H9 (cell line): ENCODE measurements around the gene CAB39. TPM values are rescaled to one million over a fixed set of nuclear protein-coding genes. Genes with fewer than 3 reads are reported as not detected.

Experiments
- DNase-seq: peaks from one replicate; pipeline ENCODE4 v3.0.0-alpha.2; 2017
- H2AFZ ChIP-seq: one replicate; pipeline ENCODE4 v1.6.1; 2013; ENCODE audit warnings: mild to moderate bottlenecking, low read length, control low read depth, moderate library complexity
- H2AK5ac ChIP-seq: 2 replicates; pipeline ENCODE4 v1.6.1; 2013; ENCODE audit warnings: low read length, control low read depth, mixed read lengths; ENCODE audit not compliant: insufficient read length
- H2BK120ac ChIP-seq: one replicate; pipeline ENCODE4 v1.6.1; 2013; ENCODE audit warnings: low read depth, mild to moderate bottlenecking, low read length, control low read depth, inconsistent platforms; ENCODE audit not compliant: poor library complexity, severe bottlenecking
- H2BK12ac ChIP-seq: 2 replicates; pipeline ENCODE4 v1.6.1; 2013; ENCODE audit warnings: low read length, control low read depth, mixed read lengths, low read depth; ENCODE audit not compliant: insufficient read length
- H2BK15ac ChIP-seq: 2 replicates; pipeline ENCODE4 v1.6.1; 2013; ENCODE audit warnings: low read depth, low read length, control low read depth
- H2BK20ac ChIP-seq: one replicate; pipeline ENCODE4 v1.6.1; 2013; ENCODE audit warnings: low read depth, mild to moderate bottlenecking, low read length, control low read depth, inconsistent platforms; ENCODE audit not compliant: poor library complexity, severe bottlenecking
- H2BK5ac ChIP-seq: 2 replicates; pipeline ENCODE4 v1.6.1; 2013; ENCODE audit warnings: low read length, control low read depth, mixed read lengths; ENCODE audit not compliant: insufficient read length
- H3K14ac ChIP-seq: 2 replicates; pipeline ENCODE4 v1.6.1; 2013; ENCODE audit warnings: low read length, control low read depth; ENCODE audit not compliant: insufficient read depth
- H3K18ac ChIP-seq: 2 replicates; pipeline ENCODE4 v1.6.1; 2013; ENCODE audit warnings: low read depth, mild to moderate bottlenecking, mixed read lengths, low read length, control low read depth; ENCODE audit not compliant: insufficient read length
- H3K23ac ChIP-seq: 2 replicates; pipeline ENCODE4 v1.6.1; 2013; ENCODE audit warnings: low read length, control low read depth, mixed read lengths, low read depth; ENCODE audit not compliant: insufficient read length
- H3K23me2 ChIP-seq: 2 replicates; pipeline ENCODE4 v1.6.1; 2013; ENCODE audit warnings: low read depth, mild to moderate bottlenecking, mixed read lengths, low read length, control low read depth; ENCODE audit not compliant: insufficient read length, poor library complexity, severe bottlenecking
- H3K27ac ChIP-seq: 2 replicates; pipeline ENCODE4 v1.5.1; 2013; ENCODE audit warnings: low read length, control low read depth, mixed read lengths, low read depth; ENCODE audit not compliant: insufficient read length
- H3K27me3 ChIP-seq: 2 replicates; pipeline ENCODE4 v1.6.1; 2013; ENCODE audit warnings: low read length, control low read depth, inconsistent platforms; ENCODE audit not compliant: insufficient read depth
- H3K4ac ChIP-seq: 2 replicates; pipeline ENCODE4 v1.6.1; 2013; ENCODE audit warnings: low read depth, mild to moderate bottlenecking, control low read depth, inconsistent platforms, low read length, moderate library complexity
- H3K4me1 ChIP-seq: 2 replicates; pipeline ENCODE4 v1.6.1; 2013; ENCODE audit warnings: low read length, control low read depth, inconsistent platforms; ENCODE audit not compliant: insufficient read depth
- H3K4me2 ChIP-seq: 2 replicates; pipeline ENCODE4 v1.6.1; 2013; ENCODE audit warnings: low read length, control low read depth, mixed read lengths; ENCODE audit not compliant: insufficient read length, insufficient read depth
- H3K56ac ChIP-seq: 2 replicates; pipeline ENCODE4 v1.6.1; 2013; ENCODE audit warnings: low read depth, mild to moderate bottlenecking, mixed read lengths, low read length, control low read depth; ENCODE audit not compliant: insufficient read length
- H3K79me1 ChIP-seq: 2 replicates; pipeline ENCODE4 v1.6.1; 2013; ENCODE audit warnings: low read depth, mild to moderate bottlenecking, moderate library complexity, low read length, control low read depth, inconsistent platforms; ENCODE audit not compliant: insufficient read depth, poor library complexity, severe bottlenecking
- H3K79me2 ChIP-seq: 2 replicates; pipeline ENCODE4 v1.6.1; 2013; ENCODE audit warnings: low read length, control low read depth, inconsistent platforms; ENCODE audit not compliant: insufficient read depth
- H3K9ac ChIP-seq: 2 replicates; pipeline ENCODE4 v1.6.1; 2013; ENCODE audit warnings: low read length, control low read depth, mixed read lengths; ENCODE audit not compliant: insufficient read length; ENCODE audit errors: extremely low read depth
- H3K9me3 ChIP-seq: one replicate; pipeline ENCODE4 v1.6.1; 2013; ENCODE audit warnings: low read depth, low read length, inconsistent platforms; ENCODE audit not compliant: control insufficient read depth
- H3T11ph ChIP-seq: one replicate; pipeline ENCODE4 v1.6.1; 2013; ENCODE audit warnings: mild to moderate bottlenecking, low read length, control low read depth, inconsistent platforms
- H4K20me1 ChIP-seq: one replicate; pipeline ENCODE4 v1.6.1; 2013; ENCODE audit not compliant: control insufficient read depth, insufficient read length, insufficient read depth
- H4K5ac ChIP-seq: 2 replicates; pipeline ENCODE4 v1.6.1; 2013; ENCODE audit warnings: low read depth, mild to moderate bottlenecking, mixed read lengths, low read length, control low read depth; ENCODE audit not compliant: insufficient read length
- H4K8ac ChIP-seq: replicated peaks from 2 replicates; pipeline ENCODE4 v1.6.1; 2013; ENCODE audit warnings: low read length, control low read depth, mixed read lengths, low read depth; ENCODE audit not compliant: insufficient read length
- H4K91ac ChIP-seq: 2 replicates; pipeline ENCODE4 v1.6.1; 2013; ENCODE audit warnings: low read depth, mild to moderate bottlenecking, moderate library complexity, mixed read lengths, low read length, control low read depth; ENCODE audit not compliant: insufficient read length
- H3K27ac Mint-ChIP-seq, 3 experiments: 2 replicates in 2 of 3; 3 replicates in 1 of 3; pipeline ENCODE4 v1.8.0; 2020 to 2021; ENCODE audit warnings: mixed read lengths in 3 of 3, mild to moderate bottlenecking in 1 of 3, moderate library complexity in 1 of 3
- H3K27me3 Mint-ChIP-seq: 2 replicates; pipeline ENCODE4 v1.8.0; 2021; ENCODE audit warnings: low read depth, mild to moderate bottlenecking, moderate library complexity, mixed read lengths
- H3K36me3 Mint-ChIP-seq, 3 experiments: 2 replicates in 2 of 3; 3 replicates in 1 of 3; pipeline ENCODE4 v1.8.0; 2020 to 2021; ENCODE audit warnings: low read depth in 3 of 3, mixed read lengths in 3 of 3; ENCODE audit not compliant: insufficient read depth in 1 of 3
- H3K4me1 Mint-ChIP-seq, 2 experiments: 2 replicates each; pipeline ENCODE4 v1.8.0; 2020; ENCODE audit warnings: mixed read lengths in 2 of 2
- H3K4me3 Mint-ChIP-seq, 2 experiments: 2 replicates in 1 of 2; 3 replicates in 1 of 2; pipeline ENCODE4 v1.8.0; 2020 to 2021; ENCODE audit warnings: mild to moderate bottlenecking in 2 of 2, mixed read lengths in 2 of 2, moderate library complexity in 1 of 2
- H3K9me3 Mint-ChIP-seq, 2 experiments: 2 replicates in 1 of 2; 3 replicates in 1 of 2; pipeline ENCODE4 v1.8.0; 2020; ENCODE audit warnings: mild to moderate bottlenecking in 2 of 2, mixed read lengths in 2 of 2, moderate library complexity in 1 of 2
- CTCF ChIP-seq: fragments of 200-600 bp; sonication (generic); conservative IDR thresholded peaks from 3 replicates; pipeline ENCODE4 v1.8.0; 2021; ENCODE audit warnings: antibody characterized with exemption, mild to moderate bottlenecking
- whole genome bisulfite sequencing: extraction: QIAGEN DNeasy Blood & Tissue Kit; methylation state at CpG from one replicate; pipeline ENCODE4 v1.1.7; 2013; ENCODE audit warnings: missing lambda C conversion rate, low lambda C conversion rate, mixed read lengths; ENCODE audit not compliant: insufficient read length; ENCODE audit errors: extremely low coverage; 5-methylcytosine and 5-hydroxymethylcytosine counted together
- total RNA-seq: library from RNA; stranded (reverse); gene quantifications from 2 replicates; pipeline ENCODE4 v1.2.1, GENCODE V29; 2021

Gene CAB39
- total RNA-seq, 1 experiment from 2014 or later: 42.7 TPM

GRCh38 chr2:230692760-230693159, 19.9 kb upstream of the CAB39 start:
- H3K27me3 ChIP-seq: no peaks in the 10 kb centered on the region
- no peak overlapping the region for H3K4me2 ChIP-seq
- no peak overlapping the region for H4K5ac ChIP-seq
- no peak overlapping the region for H3K4me3 Mint-ChIP-seq
- no peak overlapping the region for H3K56ac ChIP-seq
- no peak overlapping the region for H2AK5ac ChIP-seq
- H2BK15ac ChIP-seq: no peak overlapping the region
- H3K27ac Mint-ChIP-seq: no peak overlapping the region
- no peaks in the 10 kb centered on the region for H3K23me2 ChIP-seq
- no peaks in the 10 kb centered on the region for H4K20me1 ChIP-seq
- no peak overlapping the region for H2BK12ac ChIP-seq
- H3K23ac ChIP-seq: no peak overlapping the region
- H3K9me3 ChIP-seq: no peaks in the 10 kb centered on the region
- H3T11ph ChIP-seq: no peak overlapping the region
- no peak overlapping the region for H4K8ac ChIP-seq
- H2AFZ ChIP-seq: no peak overlapping the region
- no peak overlapping the region for H4K91ac ChIP-seq
- no peak overlapping the region for H2BK120ac ChIP-seq
- no peak overlapping the region for H2BK5ac ChIP-seq
- no CpG with 5 or more reads among the region's 2 CpGs for WGBS
- no peaks in the 10 kb centered on the region; a peak in 1 of 7 replicates for H3K36me3 Mint-ChIP-seq
- peaks cover 5 to 10% of the 10 kb centered on the region in 2 experiments for H3K4me1 Mint-ChIP-seq
- TF ChIP-seq CTCF: no peak
- H3K9ac ChIP-seq: no peak overlapping the region
- DNase-seq: no peak
- peaks cover 1% of the 10 kb centered on the region; the same call in 1 of the 2 replicates for H3K27me3 Mint-ChIP-seq
- H3K4ac ChIP-seq: no peak overlapping the region
- no peak overlapping the region for H2BK20ac ChIP-seq
- no peak overlapping the region for H3K18ac ChIP-seq
- no peaks in the 10 kb centered on the region for H3K9me3 Mint-ChIP-seq
- H3K79me1 ChIP-seq: no peaks in the 10 kb centered on the region
- H3K79me2 ChIP-seq: no peaks in the 10 kb centered on the region
- no peak overlapping the region for H3K27ac ChIP-seq
- H3K4me1 ChIP-seq: peaks cover 4% of the 10 kb centered on the region; the same call in 1 of the 2 replicates
- H3K14ac ChIP-seq: no peak overlapping the region
